ENCODE measurements around the gene TTC34.

TTC34 gene

DNA sequence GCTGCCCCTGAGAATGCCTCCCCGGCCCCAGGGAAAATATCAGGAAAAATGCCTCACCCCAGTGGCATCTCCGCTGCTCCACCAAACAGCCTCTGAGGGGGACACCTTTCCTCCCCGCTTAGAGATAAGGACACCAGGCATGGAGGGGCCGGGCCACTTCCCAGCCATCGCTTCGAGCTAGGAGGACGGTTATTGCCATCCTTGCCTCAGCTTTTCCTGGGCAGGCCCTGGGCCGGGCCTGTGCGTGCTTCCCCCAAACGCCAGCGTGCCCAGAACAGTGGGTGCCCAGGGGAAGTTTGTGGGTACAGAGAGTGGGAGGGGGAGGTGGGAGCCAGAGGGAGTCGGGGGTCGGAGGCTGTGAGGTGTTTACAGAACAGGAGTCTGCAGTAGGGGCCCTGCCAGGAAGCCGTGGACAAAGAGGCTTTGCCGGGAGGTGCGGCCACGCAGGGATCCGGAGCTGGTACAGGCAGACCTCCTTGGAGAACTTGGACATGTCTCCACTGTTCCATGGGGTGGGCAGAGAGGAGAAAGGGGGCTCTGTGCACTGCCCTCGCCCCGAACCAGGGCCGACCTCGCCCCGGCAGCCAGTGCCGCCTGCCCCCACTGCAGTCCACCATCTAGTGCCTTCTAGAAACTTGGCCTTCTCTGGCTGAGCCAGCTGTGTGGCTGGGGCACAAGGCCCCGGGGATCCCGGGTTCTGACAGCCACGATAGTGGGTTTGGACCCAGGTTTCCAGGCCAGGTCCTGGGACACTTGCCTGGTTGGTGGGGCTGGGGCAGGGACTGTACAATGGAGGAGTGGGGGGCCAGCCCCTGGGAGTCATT lies 33.5 kb upstream of the TTC34 start:
- no peaks in the 10 kb centered on the region for H3K27me3 ChIP-seq (ENCODE audit: control insufficient read depth, insufficient read depth, low read length)
- H3K4me1 ChIP-seq (ENCODE audit: control insufficient read depth, insufficient read depth, low read length) = no peaks in the 10 kb centered on the region
- no peak overlapping the region for H3K4me3 ChIP-seq (ENCODE audit: low read length)
- H3K9me3 ChIP-seq (replicated peaks; ENCODE audit: low read length) = peaks cover 11% of the 10 kb centered on the region
- no peak overlapping the region for H3K4me2 ChIP-seq (ENCODE audit: low read length)
- no peaks in the 10 kb centered on the region for H3K36me3 ChIP-seq (ENCODE audit: insufficient read depth, low read length)
- H3K9ac ChIP-seq (ENCODE audit: low read depth, low read length) = no peak overlapping the region

DNA sequence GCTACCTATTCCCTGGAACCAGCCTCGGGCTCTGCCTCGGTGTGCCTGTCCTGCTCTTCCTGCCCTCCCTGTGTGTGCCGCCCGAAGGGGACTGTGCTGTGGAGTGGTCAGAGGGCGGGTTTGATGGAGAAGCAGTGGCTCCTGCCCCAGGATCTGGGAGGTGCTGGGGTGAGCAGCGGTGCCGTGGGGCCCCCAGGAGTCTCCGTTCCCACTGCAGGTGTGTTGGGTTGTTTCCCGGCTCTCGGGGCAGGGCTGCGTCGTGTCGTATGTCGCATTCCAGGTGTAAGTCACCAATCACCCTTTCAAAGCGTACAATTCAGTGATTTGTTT lies 32.6 kb upstream of the TTC34 start:
- Histone ChIP-seq H3K36me3 (ENCODE audit: insufficient read depth, low read length) (no peaks in the 10 kb centered on the region), H3K9me3 (replicated peaks; ENCODE audit: low read length) (peaks cover 11% of the 10 kb centered on the region), H3K4me3 (ENCODE audit: low read length) (no peak overlapping the region), H3K4me2 (ENCODE audit: low read length) (no peak overlapping the region), H3K4me1 (ENCODE audit: control insufficient read depth, insufficient read depth, low read length) (no peaks in the 10 kb centered on the region), H3K9ac (ENCODE audit: low read depth, low read length) (no peak overlapping the region), H3K27me3 (ENCODE audit: control insufficient read depth, insufficient read depth, low read length) (no peaks in the 10 kb centered on the region)

DNA sequence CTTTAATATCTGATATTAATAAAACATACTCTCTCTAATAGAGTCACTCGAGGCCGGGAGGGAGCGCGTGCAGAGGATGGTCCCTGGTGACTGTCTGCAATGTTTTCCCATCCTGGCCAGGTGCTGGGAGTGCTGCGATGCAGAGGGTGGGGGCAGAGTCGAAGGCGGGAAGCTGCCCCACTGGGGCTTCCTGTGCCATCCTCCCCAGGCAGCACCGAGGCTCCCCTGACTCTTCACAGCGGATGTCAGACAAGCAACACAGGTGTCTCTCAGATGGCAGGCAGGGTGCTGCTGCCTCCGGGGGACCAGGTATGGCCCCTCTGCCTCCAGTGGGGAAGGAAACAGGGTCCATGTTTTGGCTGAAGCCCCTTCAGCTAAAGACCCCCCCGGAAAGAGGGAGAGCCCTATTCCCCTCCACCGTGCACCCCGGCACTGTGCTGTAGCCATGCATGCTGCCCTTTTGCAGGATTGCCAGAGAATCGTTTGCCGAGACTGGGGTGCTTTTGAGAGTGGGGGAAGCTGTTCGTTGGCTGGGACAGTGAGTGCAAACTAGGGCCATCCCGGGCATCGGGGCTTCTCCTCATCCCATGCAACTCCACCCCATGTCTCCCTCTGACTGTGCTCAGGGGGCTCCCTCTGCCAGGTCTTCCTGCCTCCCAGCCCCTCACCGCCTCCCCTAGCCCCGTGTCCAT lies 32.1 kb upstream of the TTC34 start:
- H3K4me3 ChIP-seq (ENCODE audit: low read length) = no peak overlapping the region
- no peaks in the 10 kb centered on the region for H3K36me3 ChIP-seq (ENCODE audit: insufficient read depth, low read length)
- peaks cover 11% of the 10 kb centered on the region for H3K9me3 ChIP-seq (replicated peaks; ENCODE audit: low read length)
- H3K9ac ChIP-seq (ENCODE audit: low read depth, low read length) = no peak overlapping the region
- no peak overlapping the region for H3K4me2 ChIP-seq (ENCODE audit: low read length)
- H3K4me1 ChIP-seq (ENCODE audit: control insufficient read depth, insufficient read depth, low read length) = no peaks in the 10 kb centered on the region
- no peaks in the 10 kb centered on the region for H3K27me3 ChIP-seq (ENCODE audit: control insufficient read depth, insufficient read depth, low read length)

DNA sequence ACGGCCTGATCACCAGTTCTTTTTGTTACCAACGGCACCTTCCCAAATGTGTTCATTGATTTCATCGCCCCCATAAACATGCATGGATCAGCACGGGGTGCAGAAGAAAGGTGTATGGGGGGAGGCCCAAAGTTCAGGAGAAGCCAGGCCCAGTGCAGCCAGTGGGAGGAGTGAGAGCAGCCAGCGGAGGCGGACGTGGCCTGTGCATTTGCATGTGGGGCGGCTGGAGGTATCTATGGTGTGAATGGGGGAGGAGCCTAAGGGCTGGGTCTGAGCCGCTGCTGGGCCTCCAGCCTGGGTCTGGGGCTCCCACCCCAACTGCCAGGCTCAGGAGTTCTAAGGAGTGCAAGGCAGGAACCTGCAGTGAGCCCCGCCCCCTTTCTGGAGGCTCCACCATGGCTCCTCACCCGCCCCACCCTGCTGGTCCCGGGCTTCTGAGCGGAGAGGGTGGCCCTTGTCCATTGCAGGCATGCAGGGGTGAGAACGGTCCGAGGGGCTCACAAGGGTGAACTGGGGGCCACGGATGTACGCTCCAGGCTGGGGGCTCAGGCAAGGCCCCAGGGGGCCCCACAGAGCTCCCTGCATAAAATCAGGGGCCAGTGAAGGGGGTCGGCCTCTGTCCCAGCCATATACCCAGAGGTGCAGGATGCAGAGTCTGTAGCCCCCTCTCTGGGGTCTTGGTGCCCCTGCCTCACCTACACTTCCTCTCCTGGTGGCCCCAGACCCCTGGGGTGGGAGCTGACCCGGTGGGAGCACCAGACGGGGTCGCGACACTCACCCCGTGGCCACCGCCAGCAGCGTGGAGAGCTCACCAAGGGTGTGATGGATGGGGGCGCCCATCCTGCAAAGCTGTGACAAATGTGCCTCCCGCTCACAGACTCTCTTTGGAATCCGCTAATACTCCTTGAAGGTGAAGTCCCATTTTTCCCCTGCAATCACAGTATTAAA lies 31.3 kb upstream of the TTC34 start:
- Histone ChIP-seq H3K36me3 (ENCODE audit: insufficient read depth, low read length) (no peaks in the 10 kb centered on the region), H3K9ac (ENCODE audit: low read depth, low read length) (no peak overlapping the region), H3K4me3 (ENCODE audit: low read length) (no peak overlapping the region), H3K4me2 (ENCODE audit: low read length) (no peak overlapping the region), H3K27me3 (ENCODE audit: control insufficient read depth, insufficient read depth, low read length) (no peaks in the 10 kb centered on the region), H3K9me3 (replicated peaks; ENCODE audit: low read length) (peaks cover 11% of the 10 kb centered on the region), H3K4me1 (ENCODE audit: control insufficient read depth, insufficient read depth, low read length) (no peaks in the 10 kb centered on the region)

DNA sequence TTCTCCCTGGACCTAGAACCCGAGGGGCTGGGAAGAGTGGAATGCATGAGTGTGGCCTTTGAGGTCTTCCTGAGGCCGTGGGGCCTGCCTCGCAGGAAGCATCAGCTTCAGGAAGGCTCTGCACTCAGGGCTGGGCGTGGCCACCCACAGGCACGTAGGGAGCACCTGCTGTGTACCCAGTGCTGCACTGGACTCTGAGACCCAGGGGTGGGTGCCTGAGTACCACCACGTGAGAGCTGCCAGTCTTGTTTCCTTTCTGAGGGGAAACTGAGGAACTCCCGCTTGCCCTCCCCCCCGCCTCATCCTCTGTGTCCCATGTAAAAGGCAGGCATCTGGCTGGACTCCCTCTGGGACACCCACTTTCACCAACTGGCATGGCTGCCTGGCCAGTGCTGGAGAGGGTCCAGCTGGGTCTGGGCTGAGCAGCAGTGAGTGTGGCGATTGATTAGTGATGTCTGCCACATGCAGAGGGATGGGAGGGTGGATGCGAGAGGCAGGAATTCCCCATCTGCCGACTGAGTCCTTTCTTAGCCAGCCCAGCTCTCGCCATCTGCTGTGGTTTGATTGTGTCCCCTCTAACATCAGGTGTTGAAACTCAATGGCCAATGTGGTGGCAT lies 30.2 kb upstream of the TTC34 start:
- Histone ChIP-seq H3K9ac (ENCODE audit: low read depth, low read length) (no peak overlapping the region), H3K9me3 (replicated peaks; ENCODE audit: low read length) (peaks cover 16% of the 10 kb centered on the region), H3K36me3 (ENCODE audit: insufficient read depth, low read length) (no peaks in the 10 kb centered on the region), H3K27me3 (ENCODE audit: control insufficient read depth, insufficient read depth, low read length) (no peaks in the 10 kb centered on the region), H3K4me1 (ENCODE audit: control insufficient read depth, insufficient read depth, low read length) (no peaks in the 10 kb centered on the region), H3K4me2 (ENCODE audit: low read length) (no peak overlapping the region), H3K4me3 (ENCODE audit: low read length) (no peak overlapping the region)

DNA sequence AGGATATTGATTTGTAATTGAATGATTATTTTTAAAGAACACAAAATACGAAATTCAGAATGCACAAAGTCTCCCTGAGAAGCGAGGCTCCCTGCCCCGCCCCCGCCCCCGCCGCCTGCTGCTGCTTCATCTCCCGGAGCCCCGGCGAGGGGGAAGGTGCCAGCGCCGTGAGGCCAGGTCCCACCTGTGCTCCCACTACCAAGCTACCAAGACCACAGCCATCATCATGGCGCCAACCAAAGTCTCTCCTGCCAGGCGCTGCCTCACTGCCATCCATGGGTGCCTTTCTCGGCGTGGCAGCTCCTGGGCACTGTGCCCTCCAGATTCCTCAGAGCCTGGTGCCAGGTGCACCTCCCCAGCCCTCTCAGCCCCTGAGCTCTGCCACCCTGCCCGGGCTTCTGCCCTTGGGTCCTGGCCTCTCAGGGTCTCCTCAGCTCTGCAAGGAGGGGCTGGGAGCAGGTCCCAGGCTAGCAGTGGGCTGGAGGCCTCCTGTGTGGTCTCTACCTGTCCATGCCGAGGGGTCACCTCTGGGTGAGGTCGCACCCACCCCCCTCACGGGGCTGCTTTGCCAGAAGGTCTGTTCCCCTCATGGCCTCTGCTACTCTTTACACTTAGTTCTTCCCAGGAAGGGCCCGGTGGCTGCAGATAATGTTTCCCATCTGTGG lies 29.4 kb upstream of the TTC34 start:
- H3K9me3 ChIP-seq (replicated peaks; ENCODE audit: low read length) = peaks cover 18% of the 10 kb centered on the region
- H3K4me2 ChIP-seq (ENCODE audit: low read length) = no peak overlapping the region
- no peaks in the 10 kb centered on the region for H3K27me3 ChIP-seq (ENCODE audit: control insufficient read depth, insufficient read depth, low read length)
- no peak overlapping the region for H3K4me3 ChIP-seq (ENCODE audit: low read length)
- no peaks in the 10 kb centered on the region for H3K36me3 ChIP-seq (ENCODE audit: insufficient read depth, low read length)
- no peaks in the 10 kb centered on the region for H3K4me1 ChIP-seq (ENCODE audit: control insufficient read depth, insufficient read depth, low read length)
- H3K9ac ChIP-seq (ENCODE audit: low read depth, low read length) = no peak overlapping the region

DNA sequence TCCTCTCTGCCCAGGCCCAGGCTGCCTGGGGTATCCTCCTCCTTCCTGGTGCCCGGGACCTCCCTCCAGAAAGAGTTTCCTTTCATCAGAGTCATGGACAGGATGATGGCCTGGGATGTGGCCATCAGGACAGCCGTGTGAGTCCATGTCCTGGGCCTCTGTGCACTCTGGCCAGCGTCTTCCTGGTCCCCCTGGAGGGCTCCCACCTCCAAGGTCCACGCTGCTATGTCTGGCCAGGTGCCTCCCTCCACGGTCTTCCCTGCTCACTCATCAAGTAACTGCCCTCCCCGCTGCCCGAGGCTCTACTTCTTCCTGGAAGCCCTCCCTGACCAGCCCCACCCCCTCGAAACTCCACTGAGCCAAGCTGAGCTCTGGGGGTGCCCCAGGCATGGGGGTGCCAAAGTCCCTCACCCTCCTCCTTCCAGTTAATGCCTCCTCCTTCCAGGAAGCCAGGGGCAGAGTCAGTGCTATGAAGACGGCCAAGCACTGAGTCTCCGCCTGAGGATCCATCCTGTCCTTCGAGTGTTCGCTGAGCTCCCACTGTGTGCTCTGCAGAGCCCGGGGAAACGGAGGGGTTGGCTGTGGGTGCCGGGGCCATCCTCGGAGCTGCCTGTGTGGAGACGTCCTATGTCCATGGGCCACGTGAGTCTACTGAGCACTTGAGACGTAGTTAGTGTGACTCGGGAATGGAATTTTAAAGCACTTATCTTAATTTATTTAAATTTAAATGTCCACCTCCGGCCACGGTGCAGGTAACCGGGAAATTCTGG lies 28.5 kb upstream of the TTC34 start:
- no peak overlapping the region for H3K4me3 ChIP-seq (ENCODE audit: low read length)
- H3K27me3 ChIP-seq (ENCODE audit: control insufficient read depth, insufficient read depth, low read length) = no peaks in the 10 kb centered on the region
- H3K9me3 ChIP-seq (replicated peaks; ENCODE audit: low read length) = peaks cover 15% of the 10 kb centered on the region
- H3K36me3 ChIP-seq (ENCODE audit: insufficient read depth, low read length) = no peaks in the 10 kb centered on the region
- no peak overlapping the region for H3K4me2 ChIP-seq (ENCODE audit: low read length)
- no peaks in the 10 kb centered on the region for H3K4me1 ChIP-seq (ENCODE audit: control insufficient read depth, insufficient read depth, low read length)
- H3K9ac ChIP-seq (ENCODE audit: low read depth, low read length) = no peak overlapping the region

DNA sequence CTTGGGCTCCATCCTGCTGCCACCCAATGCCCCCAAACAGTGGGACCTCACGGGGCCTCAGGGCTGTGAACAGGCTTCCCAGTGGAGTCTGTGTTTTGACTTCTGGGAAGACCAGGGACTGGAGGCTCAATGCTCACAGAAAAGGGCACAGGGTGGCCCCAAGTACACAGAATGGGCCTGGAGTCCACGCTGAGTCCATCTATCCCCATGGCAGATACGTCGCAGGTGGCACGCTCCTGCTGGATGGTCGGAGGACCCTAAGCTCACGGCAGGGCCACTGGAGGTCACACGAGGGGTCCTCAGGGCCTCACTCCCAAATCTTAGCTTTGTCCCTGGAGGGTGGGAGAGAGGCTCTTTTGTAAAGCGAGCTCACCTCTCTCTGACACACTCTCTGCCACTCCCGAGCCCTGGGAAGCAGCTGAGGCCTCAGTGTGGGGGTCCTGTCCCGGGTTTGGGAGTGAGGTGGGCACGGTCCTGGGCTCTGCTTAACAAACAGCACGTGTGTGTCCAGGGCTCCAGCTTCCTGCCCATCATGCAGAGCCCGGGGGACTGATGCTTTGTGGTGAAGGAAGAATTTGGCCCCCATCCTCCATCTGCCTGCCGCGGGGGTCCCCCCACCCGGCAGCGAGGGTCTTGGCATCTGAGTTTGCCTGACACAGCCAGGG lies 27.2 kb upstream of the TTC34 start:
- H3K4me2 ChIP-seq (ENCODE audit: low read length) = no peak overlapping the region
- H3K9me3 ChIP-seq (replicated peaks; ENCODE audit: low read length) = peaks cover 15% of the 10 kb centered on the region
- H3K9ac ChIP-seq (ENCODE audit: low read depth, low read length) = no peak overlapping the region

DNA sequence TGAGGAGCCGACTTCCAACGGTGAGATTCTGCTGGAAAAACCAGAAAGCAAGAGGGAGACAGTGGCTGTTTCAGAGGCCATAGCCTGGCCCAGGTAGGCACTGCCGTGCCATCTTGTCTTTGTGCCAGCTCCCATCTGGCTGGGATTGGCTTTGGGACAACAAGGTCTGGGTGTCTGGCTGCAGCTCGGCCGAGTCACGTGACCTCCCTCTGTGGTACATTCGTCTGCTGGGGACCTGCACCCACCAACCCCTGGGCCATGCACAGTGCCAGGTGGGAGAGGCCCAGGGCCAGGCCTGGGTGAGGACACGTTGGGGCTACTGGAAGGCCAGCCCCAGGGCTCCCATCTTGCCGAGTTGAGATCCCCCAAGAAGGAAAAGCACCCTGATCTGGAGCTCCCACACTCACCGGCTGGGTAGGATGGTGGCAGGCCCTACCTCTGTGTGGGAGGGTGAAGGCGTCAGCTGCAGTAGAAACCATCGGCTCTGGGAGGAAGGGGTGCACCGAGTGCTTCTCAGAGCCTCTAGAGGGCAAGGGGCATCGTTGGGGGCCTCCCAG lies 25.3 kb upstream of the TTC34 start:
- H3K4me2 ChIP-seq (ENCODE audit: low read length) = no peak overlapping the region
- no peaks in the 10 kb centered on the region for H3K36me3 ChIP-seq (ENCODE audit: insufficient read depth, low read length)
- peaks cover 14% of the 10 kb centered on the region for H3K9me3 ChIP-seq (replicated peaks; ENCODE audit: low read length)
- no peaks in the 10 kb centered on the region for H3K4me1 ChIP-seq (ENCODE audit: control insufficient read depth, insufficient read depth, low read length)
- H3K4me3 ChIP-seq (ENCODE audit: low read length) = no peak overlapping the region
- no peaks in the 10 kb centered on the region for H3K27me3 ChIP-seq (ENCODE audit: control insufficient read depth, insufficient read depth, low read length)
- H3K9ac ChIP-seq (ENCODE audit: low read depth, low read length) = no peak overlapping the region

More for the DNA sequence above, 27.2 kb upstream of the TTC34 start:
- Histone ChIP-seq H3K27me3 (ENCODE audit: control insufficient read depth, insufficient read depth, low read length) (no peaks in the 10 kb centered on the region), H3K4me1 (ENCODE audit: control insufficient read depth, insufficient read depth, low read length) (no peaks in the 10 kb centered on the region), H3K4me3 (ENCODE audit: low read length) (no peak overlapping the region), H3K36me3 (ENCODE audit: insufficient read depth, low read length) (no peaks in the 10 kb centered on the region)

DNA sequence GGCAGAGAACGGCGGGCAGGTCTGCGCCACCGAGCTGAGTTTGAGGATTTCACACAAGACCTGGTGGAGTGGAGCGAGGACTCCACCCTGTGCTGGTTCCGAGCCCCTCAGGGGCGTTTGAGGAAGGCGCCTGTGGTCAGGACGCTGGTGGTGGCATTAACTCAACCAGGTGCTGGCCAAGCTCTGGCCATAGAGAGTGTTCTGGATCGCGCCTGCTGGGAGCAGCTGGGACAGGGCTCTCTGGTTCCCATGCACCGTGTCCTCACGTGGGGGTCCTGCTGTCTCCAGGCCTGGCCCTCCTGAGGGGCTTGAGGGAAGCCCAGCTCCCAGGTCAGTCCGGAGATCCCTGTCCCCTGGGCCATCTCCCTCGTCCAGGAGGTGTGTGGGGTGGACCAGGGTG lies 24.8 kb upstream of the TTC34 start:
- Histone ChIP-seq H3K4me1 (ENCODE audit: control insufficient read depth, insufficient read depth, low read length) (no peaks in the 10 kb centered on the region), H3K9ac (ENCODE audit: low read depth, low read length) (no peak overlapping the region), H3K4me2 (ENCODE audit: low read length) (no peak overlapping the region), H3K4me3 (ENCODE audit: low read length) (no peak overlapping the region), H3K9me3 (replicated peaks; ENCODE audit: low read length) (peaks cover 11% of the 10 kb centered on the region), H3K27me3 (ENCODE audit: control insufficient read depth, insufficient read depth, low read length) (no peaks in the 10 kb centered on the region), H3K36me3 (ENCODE audit: insufficient read depth, low read length) (no peaks in the 10 kb centered on the region)

All from skeletal muscle satellite cell (primary cell).